ENCODE measurements around the gene TMEM243.

DNA sequence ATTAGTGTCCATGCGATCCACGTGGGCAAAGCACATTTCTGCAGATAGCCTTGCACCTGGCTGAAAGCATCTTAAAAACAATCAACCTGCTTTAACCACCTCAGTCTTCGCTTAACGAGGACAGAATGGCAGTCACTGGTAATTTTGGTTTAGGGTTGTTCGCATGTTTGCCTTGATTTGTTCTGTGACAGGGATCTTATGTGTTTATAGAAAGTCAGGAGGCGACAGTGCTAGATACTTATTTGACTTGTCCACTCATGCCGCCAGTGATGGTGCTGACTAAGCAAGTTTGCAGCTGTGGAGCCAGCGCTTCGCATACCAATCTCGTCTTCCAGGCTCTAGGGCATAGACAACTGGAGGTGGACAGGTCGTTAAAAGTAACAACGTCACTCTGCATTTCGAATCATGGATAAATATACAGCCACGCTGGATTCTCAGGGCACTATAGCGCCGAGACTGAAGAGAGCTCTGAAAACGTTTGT is 1.2 kb upstream of the TMEM243 start:
- TF ChIP-seq, protein P1, sequence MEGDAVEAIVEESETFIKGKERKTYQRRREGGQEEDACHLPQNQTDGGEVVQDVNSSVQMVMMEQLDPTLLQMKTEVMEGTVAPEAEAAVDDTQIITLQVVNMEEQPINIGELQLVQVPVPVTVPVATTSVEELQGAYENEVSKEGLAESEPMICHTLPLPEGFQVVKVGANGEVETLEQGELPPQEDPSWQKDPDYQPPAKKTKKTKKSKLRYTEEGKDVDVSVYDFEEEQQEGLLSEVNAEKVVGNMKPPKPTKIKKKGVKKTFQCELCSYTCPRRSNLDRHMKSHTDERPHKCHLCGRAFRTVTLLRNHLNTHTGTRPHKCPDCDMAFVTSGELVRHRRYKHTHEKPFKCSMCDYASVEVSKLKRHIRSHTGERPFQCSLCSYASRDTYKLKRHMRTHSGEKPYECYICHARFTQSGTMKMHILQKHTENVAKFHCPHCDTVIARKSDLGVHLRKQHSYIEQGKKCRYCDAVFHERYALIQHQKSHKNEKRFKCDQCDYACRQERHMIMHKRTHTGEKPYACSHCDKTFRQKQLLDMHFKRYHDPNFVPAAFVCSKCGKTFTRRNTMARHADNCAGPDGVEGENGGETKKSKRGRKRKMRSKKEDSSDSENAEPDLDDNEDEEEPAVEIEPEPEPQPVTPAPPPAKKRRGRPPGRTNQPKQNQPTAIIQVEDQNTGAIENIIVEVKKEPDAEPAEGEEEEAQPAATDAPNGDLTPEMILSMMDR (IDR thresholded peaks at IDR 0.05; ENCODE audit: insufficient read depth, low read depth, low read length): no peak
- TF ChIP-seq EZH2 (IDR thresholded peaks at IDR 0.05; ENCODE audit: insufficient read depth, low read length): no peak
